NCI-H2081 (cell line): Measurements from ENCODE around the gene TCP1.
"Not testable (repeated sequence)": the region's sequence is repeated elsewhere in the genome, so short reads cannot be mapped to it uniquely, and the experiment has no call there.

ENCODE experiments used
- DNase-seq, 2 experiments: peaks; one replicate each; lab custom pipeline; 2025; lab: John Stamatoyannopoulos, UW

TCP1 gene

DNA sequence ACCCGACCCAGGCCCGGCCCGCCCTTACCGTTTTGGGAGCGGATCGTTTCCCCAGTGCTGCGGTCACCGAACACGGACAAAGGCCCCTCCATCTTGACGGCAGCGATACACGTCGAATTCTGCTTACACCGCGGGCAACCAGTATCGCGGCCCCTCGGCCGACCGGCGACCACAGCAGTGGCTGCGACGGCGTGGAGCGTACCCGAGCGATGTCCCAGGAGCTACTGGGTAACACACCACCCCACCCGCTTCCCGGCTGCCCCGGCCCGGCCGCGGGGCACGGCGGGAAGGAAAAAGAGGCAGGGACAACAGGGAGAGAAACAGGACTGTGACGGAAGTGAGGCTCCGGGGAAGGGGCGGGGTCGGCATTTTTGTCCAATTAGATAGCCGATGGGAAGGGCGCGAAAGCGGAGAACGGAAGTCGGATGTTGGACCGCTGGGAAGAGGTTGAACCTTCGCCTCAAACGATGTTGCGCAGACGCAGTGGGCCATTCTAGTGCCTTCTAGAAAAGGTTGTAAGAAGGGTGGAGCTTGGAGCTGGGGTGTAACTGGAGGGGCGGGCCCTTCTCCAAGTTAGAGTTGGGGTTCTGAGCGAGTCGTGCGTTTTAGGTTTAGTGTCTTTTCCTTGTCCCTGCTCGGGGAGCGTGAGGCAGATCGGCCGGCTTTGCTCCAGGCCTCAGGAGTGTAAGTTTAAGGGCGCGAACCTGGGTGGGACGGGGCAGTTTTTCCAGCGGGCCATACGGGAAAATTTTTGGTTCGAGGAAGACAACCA is at the start of gene TCP1:
TSS of gene TCP1 (minus strand) at position 226 of the 772 bp plus-strand sequence. CDS start at position 92, 134 bp downstream.
- peak; percentile 95 to 97 for DNase-seq

DNA sequence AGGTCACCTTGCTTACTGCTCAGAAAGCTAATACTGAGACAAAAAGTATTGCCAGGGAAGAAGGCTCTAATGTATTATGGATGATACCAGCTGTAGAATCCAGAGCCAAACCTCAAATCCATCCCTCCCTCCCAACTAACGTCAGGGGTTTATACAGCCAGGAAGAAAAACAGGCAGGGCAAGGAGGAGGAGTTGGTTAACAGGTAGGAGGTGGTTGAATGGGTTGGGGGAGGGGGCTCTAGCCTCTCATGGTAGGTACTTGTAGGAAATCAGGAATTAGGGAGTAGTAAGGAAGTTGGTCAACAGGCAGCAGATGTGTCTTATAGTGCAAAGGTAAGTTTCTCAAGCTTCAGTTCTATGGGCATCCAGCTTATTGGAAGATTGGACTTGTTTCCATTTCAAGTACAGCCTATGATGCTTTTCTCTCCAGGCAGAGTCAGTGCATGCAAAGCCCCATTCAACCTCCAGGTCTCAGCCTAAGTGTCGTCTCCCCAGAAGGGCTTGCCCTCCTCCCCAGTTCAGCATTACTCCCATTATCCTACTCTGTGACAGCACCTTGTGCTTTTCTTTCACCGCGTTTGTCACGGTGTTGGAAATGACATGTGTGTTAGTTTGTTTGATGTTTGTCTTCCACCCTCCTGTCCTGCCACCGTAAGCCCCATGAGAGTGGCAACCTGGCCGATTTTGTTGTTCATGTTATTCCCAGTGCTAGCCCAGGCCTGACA is 48.8 kb upstream of the TCP1 start:
- no peak for DNase-seq

DNA sequence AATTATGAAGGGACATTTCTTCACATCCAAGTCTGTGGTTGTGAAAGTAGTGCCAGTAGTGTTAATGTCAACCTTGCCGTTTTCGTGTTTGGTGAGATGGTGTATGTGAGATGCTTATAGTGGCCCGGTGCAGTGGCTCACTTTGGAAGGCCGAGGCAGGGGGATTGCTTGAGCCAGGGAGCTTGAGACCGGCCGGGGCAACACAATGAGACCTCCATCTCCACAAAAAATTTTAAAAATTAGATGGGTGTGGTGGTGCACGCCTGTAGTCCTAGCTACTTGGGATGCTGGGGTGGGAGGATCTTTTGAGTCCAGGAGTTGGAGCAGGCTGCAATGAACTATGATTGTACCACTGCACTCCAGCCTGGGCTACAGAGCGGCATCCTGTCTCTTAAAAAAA is 48.1 kb upstream of the TCP1 start:
- no peak for DNase-seq

DNA sequence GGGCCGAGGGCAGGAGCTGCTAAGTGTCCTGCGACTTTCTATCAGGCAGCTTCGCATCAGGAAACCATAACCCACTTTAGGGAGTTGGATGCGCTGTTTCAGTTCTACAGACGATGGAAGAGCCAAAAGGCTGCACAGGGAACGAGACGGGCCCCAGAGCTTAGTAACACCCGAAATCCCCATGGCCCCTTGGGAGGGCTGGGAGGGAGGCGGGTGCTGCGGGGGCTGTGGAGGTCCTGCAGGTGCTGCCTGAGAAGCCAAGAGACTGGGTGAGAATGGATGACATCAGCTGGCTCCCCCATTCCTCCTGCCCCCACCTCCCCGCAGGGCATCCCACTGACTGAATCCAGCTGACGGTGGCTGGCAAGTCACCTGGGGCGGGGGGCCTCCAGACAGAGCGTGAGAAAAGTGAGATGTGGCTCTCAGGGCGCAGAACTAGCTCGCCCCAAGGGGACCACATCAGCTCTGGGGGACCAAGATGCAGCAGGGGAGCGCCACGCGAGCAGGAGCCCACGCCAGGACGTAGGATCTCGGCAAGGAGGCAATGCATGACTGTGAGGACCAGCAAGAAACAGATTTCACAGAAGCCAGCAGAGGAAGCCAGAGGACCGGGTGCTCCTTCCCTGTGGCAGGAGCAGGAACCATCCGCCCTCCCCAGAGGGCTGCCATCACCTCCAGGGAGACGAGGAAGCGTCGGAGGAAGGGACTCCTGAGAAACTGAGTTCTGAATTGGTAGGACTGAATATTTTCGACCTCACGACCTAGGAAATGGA is 47.5 kb upstream of the TCP1 start:
- no peak for DNase-seq

DNA sequence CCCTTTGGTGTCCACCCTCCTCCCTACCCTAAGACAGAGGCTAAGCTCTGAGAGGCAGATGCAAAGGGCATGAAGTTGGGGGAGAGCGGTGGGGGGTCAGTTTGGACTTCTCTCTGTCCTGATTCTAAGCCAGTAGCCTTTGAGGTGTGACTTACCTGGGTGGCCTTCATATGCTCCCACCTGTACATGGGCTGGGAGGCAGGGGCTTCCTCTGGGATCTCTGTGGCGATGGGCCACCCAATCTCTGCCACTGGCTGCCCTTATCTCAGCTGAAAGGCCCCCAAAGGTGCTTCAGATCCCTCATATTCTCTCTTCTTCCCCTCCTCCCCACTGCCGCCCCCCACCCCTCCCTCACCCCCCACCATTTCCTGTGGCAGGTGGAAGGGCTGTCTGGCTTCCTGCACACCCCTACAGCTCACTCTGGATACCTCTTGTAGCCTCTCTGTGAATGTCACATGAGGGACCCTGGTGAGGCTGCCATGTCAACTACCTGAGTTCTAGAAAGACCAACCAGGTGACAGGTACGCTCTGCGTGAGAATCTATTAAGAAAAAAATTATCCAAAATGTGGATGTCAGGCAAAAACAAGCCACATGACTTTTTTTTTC is 44.7 kb upstream of the TCP1 start:
- no peak for DNase-seq

DNA sequence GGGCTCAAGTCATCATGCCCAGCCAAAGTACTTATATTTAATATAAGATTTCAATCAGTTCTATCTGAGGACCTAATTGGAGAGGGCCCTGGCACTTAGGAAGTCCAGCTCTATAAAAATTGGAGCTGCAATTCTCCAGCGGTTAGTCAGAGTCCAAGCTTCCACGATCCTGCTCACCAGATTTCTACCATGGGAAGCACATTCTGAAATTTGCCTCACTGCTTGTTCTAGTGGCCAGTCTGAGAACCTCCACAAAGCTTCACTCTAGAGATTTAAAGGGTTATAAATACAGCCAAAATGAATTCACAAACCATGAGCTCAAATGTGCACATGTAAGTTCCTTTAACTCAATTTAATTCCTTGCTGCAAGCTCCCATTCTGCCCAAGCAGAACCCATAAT is 44.2 kb upstream of the TCP1 start:
- no peak for DNase-seq

DNA sequence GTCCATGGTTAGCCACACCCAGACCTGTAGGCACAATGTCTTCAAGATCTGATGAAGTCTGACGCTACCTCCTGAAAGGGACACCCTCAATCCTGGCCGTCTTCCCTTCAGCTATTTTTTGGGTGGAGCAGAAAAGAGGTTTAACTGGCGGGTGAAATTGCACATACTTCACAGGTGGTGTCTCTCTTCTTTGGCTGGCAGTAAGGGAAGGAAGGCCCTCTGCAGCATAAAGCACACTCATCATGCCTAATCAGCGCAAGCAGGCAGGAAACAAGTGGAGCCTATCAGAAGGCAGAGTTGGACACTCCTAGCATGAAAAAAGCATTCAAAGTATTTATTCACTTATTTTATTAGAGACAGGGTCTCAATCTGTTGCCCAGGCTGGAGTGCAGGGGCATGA is 43.5 kb upstream of the TCP1 start:
- DNase-seq = no peak

DNA sequence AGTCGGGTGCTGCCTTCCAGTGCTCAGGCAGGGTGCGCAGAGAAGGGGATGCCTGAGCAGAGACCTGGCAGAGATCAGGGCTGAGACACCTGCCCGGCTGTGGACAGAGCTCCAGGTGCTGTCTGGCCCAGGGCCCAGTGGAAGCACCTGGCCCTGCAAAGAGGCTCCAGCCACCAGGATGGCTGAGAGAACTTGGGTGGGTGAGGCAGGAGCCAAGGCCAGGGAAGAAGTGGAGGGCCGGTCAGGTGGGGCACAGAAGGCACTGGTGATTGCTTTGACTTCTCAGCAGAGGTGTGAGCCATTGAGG is 41.9 kb upstream of the TCP1 start:
- DNase-seq = peak in 1 of 2 experiments; percentile 35

DNA sequence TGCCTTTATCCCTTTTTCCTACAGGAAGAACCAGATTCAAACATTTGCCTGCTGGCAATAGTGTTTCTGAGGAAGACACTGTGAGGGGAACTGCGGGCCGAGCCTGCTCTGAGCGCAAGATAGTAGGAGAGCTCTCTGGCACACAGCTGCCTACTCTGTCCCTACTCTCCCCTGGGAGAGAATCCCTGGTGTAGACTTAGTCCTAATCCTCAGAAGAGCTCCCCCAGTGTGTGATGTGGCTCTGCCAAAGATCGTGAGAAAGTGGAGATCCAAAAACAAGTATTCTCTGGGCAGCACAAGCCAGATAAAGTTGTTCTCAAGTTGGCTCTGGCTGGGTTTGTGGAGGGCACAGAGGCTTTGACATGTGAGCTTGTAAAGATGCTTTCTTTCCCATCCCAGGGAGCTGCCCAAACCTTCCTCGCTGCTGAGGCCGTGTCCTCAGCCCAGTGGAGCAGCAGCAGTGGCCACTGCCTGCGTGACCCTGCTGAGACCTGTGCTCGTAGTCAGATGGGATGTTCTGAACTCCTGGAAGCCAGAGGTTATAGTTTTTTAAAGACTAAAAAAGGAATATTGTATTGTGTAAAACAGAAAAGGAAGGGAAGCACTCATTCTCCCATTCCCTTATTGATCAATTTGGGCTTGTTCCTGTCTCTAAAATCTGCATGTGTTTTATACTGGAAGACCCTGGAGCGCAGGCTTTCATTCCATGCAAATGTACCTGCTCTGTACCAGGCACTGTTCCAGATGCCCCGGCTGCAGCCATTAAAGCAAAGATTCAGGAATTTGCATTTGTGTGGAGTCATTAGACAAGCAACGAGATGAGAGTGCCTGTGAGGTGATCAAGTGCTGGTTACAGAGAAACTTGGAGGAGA is 41.3 kb upstream of the TCP1 start:
- no peak for DNase-seq

DNA sequence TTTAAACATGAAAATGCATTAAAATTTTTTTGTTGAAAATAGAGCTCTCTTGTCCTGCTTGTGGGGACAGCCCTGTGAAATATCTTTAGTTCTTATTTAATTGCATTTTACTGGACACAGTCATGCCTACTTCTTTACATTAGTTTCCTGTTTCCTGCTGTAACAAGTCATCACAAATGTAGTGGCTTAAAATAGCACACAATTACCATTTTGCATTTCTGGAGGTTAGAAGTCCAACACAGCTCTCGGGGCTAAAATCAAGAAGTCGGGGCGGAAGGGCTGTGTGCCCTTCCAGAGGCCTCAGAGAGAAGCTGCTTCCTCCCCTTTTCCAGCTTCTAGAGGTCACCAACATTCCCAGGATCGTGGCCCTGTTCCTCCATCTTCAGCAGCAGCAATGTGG is 40.1 kb upstream of the TCP1 start:
- no peak for DNase-seq

DNA sequence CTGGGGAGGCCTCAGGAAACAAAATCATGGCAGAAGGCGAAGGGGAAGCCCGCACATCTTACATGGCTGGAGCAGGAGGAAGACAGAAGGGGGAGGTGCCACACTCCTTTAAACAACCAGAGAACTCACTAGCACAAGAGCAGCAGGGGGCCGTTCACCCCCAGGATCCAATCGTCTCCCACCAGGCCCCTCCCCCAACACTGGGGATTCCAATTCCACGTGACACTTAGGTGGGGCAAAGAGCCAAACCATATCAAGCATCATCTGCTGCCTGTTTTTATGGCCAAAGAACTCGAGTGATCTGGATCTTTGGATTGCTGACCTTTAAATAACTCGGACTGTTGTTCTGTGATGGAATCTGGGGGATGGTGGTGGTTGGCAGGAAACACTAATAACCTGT is 38.7 kb upstream of the TCP1 start:
- DNase-seq = no peak

DNA sequence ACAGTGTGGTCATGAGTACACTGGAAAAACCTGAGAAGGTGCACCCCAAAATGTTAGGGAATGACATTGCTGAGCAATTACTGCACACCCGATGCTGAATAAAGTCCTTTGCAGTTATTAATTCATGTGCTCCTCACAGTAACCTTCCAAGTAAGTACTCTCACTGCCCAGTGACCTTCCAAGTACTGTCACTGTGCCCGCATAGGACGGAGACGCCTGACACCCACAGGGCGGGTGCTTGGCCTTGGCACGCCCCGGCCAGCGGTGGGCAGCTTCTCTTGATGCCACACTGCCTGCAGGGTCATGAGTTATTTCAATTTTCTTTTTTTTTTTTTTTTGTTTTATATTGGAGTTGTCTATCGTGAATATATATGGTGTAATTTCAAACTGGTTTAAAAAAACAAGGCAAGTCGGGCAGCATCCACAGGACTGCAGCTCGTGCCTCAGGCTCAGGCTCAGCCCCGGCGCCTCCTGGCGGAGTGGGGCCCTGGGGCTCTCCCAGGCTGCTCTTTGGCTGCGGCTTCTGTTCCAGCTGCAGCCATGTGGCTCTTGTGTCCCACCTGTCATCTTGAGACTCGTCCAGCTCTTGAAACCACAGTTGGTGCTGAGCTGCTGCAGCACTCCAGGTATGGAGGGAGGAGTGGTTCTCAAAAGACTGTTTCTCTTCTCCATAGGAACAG is 37.7 kb upstream of the TCP1 start:
- DNase-seq = no peak

DNA sequence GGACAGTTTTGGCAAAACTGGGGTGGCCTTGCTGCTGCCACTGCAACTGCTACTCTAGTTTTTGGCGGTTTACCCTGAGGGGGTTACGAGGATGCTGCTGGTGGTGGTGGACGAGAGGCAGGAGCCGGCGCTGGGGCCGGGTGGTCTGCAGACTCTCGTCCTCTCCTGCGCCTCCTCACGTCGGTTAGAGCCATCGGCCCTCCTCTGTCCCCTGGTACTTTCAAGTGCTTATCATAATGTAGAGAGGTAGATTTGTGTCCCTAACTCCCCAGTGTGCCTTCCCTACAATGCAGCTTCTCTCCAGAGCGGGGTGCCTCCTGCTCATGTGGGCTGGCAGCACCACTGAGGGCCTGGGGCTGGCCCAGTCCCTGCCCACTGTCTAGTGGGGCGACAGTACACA is 36.6 kb upstream of the TCP1 start:
- no peak for DNase-seq

DNA sequence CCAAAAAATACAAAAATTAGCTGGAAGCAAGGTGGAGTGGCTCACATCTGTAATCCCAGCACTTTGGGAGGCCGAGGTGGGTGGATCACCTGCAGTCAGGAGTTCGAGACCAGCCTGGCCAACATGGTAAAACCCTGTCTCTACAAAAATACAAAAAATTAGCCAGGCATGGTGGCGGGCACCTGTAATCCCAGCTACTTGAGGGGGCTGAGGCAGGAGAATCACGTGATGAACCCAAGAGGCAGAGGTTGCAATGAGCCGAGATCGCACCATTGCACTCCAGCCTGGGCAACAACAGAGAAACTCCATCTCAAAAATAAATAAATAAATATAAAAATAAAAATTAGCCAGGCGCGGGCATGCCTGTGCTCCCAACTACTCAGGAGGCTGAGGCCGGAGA is 35.3 kb upstream of the TCP1 start:
- DNase-seq = not testable (repeated sequence)

DNA sequence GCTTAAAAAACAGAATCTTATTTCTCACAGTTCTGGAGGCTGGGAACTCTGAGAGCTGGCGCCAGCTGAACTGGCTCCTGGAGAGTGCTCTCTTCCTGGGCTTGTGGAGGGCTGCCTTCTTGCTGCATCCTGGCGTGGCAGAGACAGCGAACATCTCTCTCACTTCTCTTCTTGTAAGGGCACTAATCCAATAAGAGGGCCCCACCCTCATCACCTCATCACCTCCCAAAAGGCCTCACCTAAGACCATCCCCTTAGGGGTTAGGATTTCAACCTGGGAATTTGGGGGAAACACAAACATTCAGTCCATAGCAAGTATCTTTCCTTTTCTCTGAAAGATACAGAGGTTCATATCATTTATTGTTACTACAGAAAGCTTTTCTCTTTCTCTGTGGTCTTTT is 34.6 kb upstream of the TCP1 start:
- no peak for DNase-seq

DNA sequence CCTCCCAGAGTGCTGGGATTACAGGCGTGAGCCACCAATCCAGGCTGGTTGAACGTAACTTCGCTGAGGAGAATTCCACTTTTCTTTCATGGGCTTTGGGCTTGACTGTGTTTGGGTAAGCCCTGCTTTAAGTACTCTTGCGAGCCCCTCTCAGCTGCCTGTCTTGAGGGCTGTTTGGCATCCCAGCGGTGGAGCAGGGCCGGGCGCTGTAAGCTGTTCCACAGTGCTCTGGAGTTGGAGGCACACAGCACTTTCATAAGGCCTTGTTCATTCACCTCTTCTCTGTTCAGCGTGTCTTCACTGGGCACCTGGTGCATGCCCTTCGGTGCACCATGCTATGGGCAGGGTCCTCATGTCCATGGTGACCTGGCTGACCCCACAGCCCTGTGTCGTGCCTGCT is 32.3 kb upstream of the TCP1 start:
- DNase-seq = no peak

DNA sequence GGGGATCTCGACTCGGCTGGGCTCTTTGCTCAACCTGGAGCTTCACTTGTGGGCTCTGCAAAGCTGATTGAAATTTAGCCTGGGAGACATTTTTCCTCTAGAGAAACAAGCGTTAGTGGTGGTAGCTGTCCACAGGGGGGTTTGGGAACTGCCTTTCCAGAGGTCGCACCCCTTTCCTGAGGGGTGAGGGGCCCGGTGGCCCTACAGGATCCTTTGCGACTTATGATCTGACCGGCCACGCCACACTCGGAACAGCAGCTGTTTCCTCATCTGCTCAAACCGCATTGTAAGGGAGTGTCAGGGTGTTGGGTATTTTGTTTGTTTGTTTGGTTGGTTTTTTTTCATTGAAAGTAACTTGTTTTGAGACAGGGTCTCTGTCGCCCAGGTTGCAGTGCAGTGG is 31.7 kb upstream of the TCP1 start:
- DNase-seq = no peak

DNA sequence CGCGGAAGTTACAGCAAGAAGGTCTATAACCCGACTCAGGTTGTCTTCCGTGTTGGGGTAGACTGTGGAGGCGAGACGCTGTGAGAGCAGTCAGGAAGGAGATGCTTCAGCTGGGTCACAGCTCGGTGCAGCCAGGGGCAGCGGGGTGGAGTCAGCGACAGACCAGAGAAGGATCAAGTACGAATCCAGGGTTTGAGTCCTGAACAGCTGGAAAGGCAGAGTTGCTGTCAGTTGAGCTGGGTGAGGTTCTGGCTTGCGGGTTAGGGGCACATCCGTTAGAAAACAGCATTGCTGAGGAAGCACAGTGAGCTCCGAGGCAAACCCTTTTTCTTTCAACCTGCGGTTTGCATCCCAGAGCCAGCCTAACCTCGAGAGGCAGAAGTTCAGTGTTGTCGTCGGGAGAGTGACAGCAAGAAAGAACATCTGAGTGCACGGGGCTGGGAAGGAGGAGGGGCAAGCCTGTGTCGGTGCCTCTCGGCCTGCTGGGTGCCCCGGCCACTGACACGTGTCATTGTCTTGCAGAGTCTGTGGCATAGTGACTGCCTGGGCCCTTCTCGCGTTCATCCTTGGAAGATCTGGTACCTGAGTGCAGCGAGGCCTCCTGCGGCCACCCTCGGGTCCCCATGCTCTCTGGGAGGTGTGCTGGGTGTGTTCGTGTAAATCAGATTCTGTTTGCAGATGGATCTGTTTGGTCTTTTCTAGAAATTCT is 30.7 kb upstream of the TCP1 start:
- no peak for DNase-seq

DNA sequence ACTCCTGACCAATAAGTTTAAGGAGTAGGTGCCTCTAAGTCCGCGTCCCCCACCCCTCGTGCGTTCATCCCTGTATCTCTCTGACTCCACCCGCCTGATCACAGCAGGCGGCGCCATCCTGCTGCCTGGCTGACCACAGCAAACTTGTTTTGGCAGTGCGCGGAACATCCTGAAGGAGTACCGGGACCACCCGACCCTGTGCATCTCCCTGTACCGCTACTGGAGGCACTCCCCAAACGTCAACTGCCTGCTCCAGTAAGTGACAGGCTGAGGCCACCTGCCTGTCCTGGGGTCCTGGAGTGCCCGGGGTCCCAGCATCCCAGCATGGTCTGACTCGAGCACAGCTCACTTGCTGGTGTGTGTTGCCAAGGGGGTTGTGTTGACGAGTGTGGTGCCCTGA is 29.7 kb upstream of the TCP1 start:
- no peak for DNase-seq

DNA sequence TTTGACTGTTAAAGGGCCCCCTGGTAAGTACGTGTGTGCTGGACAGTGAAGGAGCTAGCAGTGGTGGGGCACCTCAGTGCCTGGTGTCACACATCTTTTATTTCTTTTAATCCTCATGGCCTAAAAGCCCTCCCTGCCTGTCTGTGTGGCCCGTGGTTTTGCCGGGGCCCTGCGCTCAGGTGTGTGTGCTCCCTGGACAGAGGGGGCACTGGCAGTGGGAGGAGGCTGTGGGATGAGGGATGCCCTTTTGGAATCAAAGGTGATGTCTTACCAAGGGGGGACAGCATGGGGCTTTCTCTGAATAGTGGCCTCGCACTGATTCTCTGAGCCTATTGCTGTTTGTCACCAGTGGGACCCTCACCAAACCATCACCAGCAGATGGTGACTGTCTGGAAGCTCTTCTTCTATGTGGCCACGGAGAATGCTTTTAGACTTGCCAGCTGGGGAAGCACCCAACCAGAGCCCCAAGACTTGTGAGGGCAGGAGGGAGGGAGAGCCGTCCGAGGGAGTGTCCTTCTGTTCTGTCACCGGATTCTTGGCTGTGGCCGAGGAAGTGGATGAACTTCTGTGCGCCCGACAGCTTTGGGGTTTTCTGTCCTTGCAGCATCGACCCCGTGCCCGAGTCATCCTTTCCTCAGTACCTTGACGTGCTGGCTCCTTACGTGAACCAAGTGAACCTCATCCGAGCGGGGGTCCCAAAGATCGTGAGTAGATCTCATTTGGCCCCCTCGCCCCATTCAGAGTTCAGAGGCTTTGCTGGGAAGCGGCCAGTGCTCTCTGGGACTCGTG is 28.7 kb upstream of the TCP1 start:
- DNase-seq = no peak
